COLO829 (cell line): ENCODE measurements around the gene ZNF423.
"Not testable (repeated sequence)": the region's sequence is repeated elsewhere in the genome, so short reads cannot be mapped to it uniquely, and the experiment has no call there.

Experiments used
- DNase-seq: peaks from one replicate; pipeline ENCODE4 v3.0.0; 2012; ENCODE audit warnings: low spot score

The ZNF423 gene

GRCh38 chr16:49696414-49697101, 159.4 kb downstream of the ZNF423 start:
- DNase-seq, result no peak

- DNase-seq, result no peak
Observed at GRCh38 chr16:49695782-49696413, 160.0 kb downstream of the ZNF423 start.

GRCh38 chr16:49693445-49693844, 162.5 kb downstream of the ZNF423 start:
- no peak for DNase-seq

GRCh38 chr16:49690778-49691177, 165.1 kb downstream of the ZNF423 start:
- no peak for DNase-seq

GRCh38 chr16:49688036-49688697, 167.7 kb downstream of the ZNF423 start:
- no peak for DNase-seq

GRCh38 chr16:49687476-49688002, 168.4 kb downstream of the ZNF423 start:
- no peak for DNase-seq

GRCh38 chr16:49684696-49685095, 171.2 kb downstream of the ZNF423 start:
- no peak for DNase-seq

- DNase-seq, result no peak
Observed at GRCh38 chr16:49682577-49683165, 173.2 kb downstream of the ZNF423 start.

GRCh38 chr16:49681217-49681883, 174.6 kb downstream of the ZNF423 start:
- no peak for DNase-seq

GRCh38 chr16:49679095-49679494, 176.8 kb downstream of the ZNF423 start:
- no peak for DNase-seq

GRCh38 chr16:49677661-49678060, 178.3 kb downstream of the ZNF423 start:
- not testable (repeated sequence) for DNase-seq

- no peak for DNase-seq
Observed at GRCh38 chr16:49675413-49675812, 180.5 kb downstream of the ZNF423 start.

- no peak for DNase-seq
Observed at GRCh38 chr16:49674990-49675389, 180.9 kb downstream of the ZNF423 start.

- no peak for DNase-seq
Observed at GRCh38 chr16:49674351-49674851, 181.5 kb downstream of the ZNF423 start.

- DNase-seq, result no peak
Observed at GRCh38 chr16:49673442-49673841, 182.5 kb downstream of the ZNF423 start.

- DNase-seq, result no peak
Observed at GRCh38 chr16:49672753-49673152, 183.2 kb downstream of the ZNF423 start.

- no peak for DNase-seq
Observed at GRCh38 chr16:49671333-49671732, 184.6 kb downstream of the ZNF423 start.

- no peak for DNase-seq
Observed at GRCh38 chr16:49670627-49671026, 185.3 kb downstream of the ZNF423 start.

- no peak for DNase-seq
Observed at GRCh38 chr16:49665482-49666230, 190.3 kb downstream of the ZNF423 start.

- DNase-seq, result no peak
Observed at GRCh38 chr16:49664221-49665215, 191.4 kb downstream of the ZNF423 start.
